Adrenal gland (tissue), 5 donors: ENCODE measurements around the gene NR2F1-AS1.

Experiments used
- POLR2A ChIP-seq, 2 donors: fragments of 450-650 bp; IDR thresholded peaks; one replicate each; pipeline ENCODE4 v1.6.1; 2017; ENCODE audit warnings: antibody characterized with exemption in 2 of 2, mild to moderate bottlenecking in 2 of 2, moderate library complexity in 1 of 2
- TF ChIP-seq, protein P1 (sequence below), 6 experiments: fragments of 450-650 bp in 4 of 6; fragments of 200-600 bp in 2 of 6; sonication (generic) in 1 of 6; IDR thresholded peaks; 1 replicate in 5 of 6; 2 replicates in 1 of 6; pipeline versions ENCODE4 v1.5.1 to v1.8.0; 2016 to 2021; ENCODE audit warnings: antibody characterized with exemption in 6 of 6, mild to moderate bottlenecking in 2 of 6, moderate library complexity in 1 of 6
- donor health status: DM: no; HTN: no; CAD: no.

DNA sequence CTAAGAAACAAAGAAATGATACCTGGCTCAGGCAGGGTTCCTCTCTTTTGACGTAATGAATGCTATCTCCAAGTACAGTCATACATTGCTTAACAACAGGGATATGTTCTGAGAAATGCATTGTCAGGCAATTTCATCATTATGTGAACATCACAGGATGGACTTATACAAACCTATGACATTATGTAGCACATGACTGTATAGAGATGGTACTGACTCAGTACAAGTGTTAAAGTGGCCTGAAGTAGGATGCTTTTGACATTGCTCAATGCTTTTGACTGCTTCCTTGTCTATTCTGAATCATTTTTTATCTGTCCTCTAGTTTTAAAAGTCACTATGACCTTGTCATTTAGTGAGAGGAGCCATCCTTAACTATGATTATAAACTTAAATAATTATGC lies 147.6 kb downstream of the NR2F1-AS1 start:
- TF ChIP-seq POLR2A (IDR thresholded peaks at IDR 0.05), result no peak
- TF ChIP-seq, protein P1, sequence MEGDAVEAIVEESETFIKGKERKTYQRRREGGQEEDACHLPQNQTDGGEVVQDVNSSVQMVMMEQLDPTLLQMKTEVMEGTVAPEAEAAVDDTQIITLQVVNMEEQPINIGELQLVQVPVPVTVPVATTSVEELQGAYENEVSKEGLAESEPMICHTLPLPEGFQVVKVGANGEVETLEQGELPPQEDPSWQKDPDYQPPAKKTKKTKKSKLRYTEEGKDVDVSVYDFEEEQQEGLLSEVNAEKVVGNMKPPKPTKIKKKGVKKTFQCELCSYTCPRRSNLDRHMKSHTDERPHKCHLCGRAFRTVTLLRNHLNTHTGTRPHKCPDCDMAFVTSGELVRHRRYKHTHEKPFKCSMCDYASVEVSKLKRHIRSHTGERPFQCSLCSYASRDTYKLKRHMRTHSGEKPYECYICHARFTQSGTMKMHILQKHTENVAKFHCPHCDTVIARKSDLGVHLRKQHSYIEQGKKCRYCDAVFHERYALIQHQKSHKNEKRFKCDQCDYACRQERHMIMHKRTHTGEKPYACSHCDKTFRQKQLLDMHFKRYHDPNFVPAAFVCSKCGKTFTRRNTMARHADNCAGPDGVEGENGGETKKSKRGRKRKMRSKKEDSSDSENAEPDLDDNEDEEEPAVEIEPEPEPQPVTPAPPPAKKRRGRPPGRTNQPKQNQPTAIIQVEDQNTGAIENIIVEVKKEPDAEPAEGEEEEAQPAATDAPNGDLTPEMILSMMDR (IDR thresholded peaks at IDR 0.05), result no peak
